Esophagus (tissue), 2 donors: ENCODE results near the gene EIF4E2. TPM values are rescaled to one million over a fixed set of nuclear protein-coding genes. Genes with fewer than 3 reads are reported as not detected.

Experiments
- H3K27ac ChIP-seq, 2 donors: one replicate each; pipeline ENCODE4 v1.5.1; 2013; ENCODE audit warnings: low read depth in 2 of 2, mild to moderate bottlenecking in 2 of 2, inconsistent platforms in 1 of 2, low read length in 1 of 2, moderate library complexity in 1 of 2
- H3K27me3 ChIP-seq, 2 donors: one replicate each; pipeline ENCODE4 v1.6.1; 2013; ENCODE audit warnings: low read length in 2 of 2, control low read depth in 1 of 2, mild to moderate bottlenecking in 1 of 2; ENCODE audit not compliant: insufficient read depth in 2 of 2, control insufficient read depth in 1 of 2
- H3K36me3 ChIP-seq, 2 donors: one replicate each; pipeline ENCODE4 v1.6.1; 2013; ENCODE audit warnings: low read length in 1 of 2; ENCODE audit not compliant: control insufficient read depth in 2 of 2, insufficient read depth in 2 of 2
- H3K4me1 ChIP-seq, 2 donors: one replicate each; pipeline ENCODE4 v1.6.1; 2013; ENCODE audit warnings: low read length in 1 of 2; ENCODE audit not compliant: control insufficient read depth in 2 of 2, insufficient read depth in 2 of 2
- H3K4me3 ChIP-seq, 2 donors: one replicate each; pipeline ENCODE4 v1.5.1; 2013; ENCODE audit warnings: low read length in 2 of 2, mild to moderate bottlenecking in 2 of 2, low read depth in 1 of 2, moderate library complexity in 1 of 2
- H3K9me3 ChIP-seq, 2 donors: one replicate each; pipeline ENCODE4 v1.6.1; 2013; ENCODE audit warnings: mild to moderate bottlenecking in 2 of 2, low read depth in 1 of 2, low read length in 1 of 2, moderate library complexity in 1 of 2; ENCODE audit not compliant: control insufficient read depth in 2 of 2, insufficient read depth in 1 of 2
- WGBS, 2 donors: extraction: QIAGEN DNeasy Blood & Tissue Kit; methylation state at CpG; one replicate each; pipeline ENCODE4 v1.1.7; 2013; 5-methylcytosine and 5-hydroxymethylcytosine counted together
- polyA plus RNA-seq, 2 donors: library from polyadenylated mRNA; stranded (reverse); fragments of 200-250 nt; gene quantifications; one replicate each; pipeline ENCODE4 v1.2.3, GENCODE V29; 2013
- donor health status: healthy with polysubstance abuse.
- donor health status: Bipolar disorder and iron deficiency.

Gene EIF4E2
- polyA plus RNA-seq, 2 donors: 45.9 to 56.7 TPM

DNA sequence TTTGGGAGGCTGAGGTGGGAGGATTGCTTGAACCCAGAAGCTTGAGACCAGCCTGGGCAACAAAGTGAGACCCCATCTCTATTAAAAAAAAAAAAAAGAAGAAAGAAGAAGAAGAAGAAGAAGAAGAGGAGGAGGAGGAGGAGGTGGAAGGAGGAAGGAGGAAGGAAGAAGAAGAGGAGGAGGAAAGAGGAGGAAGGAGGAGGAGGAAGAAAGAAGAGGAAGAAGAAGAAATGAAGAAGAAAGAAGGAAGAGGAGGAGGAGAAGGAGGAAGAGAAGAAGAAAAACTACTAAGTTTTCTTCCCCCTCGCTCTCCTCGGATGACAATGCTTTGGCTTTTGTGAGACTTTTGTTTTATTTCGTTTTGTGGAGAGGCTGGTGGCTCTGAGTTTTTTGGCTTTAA, 52.8 kb downstream of the EIF4E2 start:
- H3K4me3 ChIP-seq: no peak overlapping the region
- 52 to 76% methylated on average over 3 of the region's 3 CpGs for WGBS, 2 donors
- peaks cover 0 to 2% of the 10 kb centered on the region in 2 donors for H3K4me1 ChIP-seq
- H3K27ac ChIP-seq: no peak overlapping the region
- H3K36me3 ChIP-seq: no peaks in the 10 kb centered on the region
- H3K27me3 ChIP-seq: no peaks in the 10 kb centered on the region
- no peaks in the 10 kb centered on the region for H3K9me3 ChIP-seq

DNA sequence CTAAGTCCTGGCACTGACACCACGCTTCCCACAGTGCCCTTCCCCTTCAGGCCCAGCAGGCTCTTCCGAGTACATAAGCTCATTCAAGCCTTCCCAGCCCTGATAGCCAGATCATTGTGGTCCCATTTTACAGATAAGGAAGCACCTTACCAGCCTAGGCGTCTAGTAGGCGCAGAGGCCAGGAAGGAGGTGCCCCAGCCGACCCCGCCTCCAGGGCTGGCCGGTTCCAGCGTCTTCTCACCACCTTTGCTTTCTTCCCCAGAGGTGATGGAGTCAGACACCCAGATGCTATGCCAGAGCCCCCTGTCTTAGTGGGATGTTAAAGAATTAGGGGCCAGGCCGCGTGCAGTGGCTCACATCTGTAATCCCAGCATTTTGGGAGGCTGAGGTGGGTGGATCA, 54.0 kb downstream of the EIF4E2 start:
- Histone ChIP-seq H3K27ac (no peak overlapping the region), H3K27me3 (no peaks in the 10 kb centered on the region)

DNA sequence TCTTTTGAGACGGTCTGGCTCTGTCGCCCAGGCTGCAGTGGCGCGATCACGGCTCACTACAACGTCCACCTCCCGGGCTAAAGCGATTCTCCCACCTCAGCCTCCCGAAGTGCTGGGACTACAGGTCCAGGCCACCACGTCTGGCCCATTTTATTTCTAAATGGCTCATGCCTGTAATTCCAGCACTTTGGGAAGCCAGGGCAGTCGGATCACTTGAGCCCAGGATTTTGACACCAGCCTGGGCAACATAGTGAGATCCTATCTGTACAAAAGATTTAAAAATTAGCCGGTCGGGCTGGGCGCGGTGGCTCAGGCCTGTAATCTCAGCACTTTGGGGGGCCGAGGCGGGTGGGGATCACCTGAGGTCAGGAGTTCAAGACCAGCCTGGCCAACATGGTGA, 56.5 kb downstream of the EIF4E2 start:
- Histone ChIP-seq H3K4me1 (peaks cover 2 to 4% of the 10 kb centered on the region in 2 donors), H3K27me3 (no peaks in the 10 kb centered on the region), H3K36me3 (no peaks in the 10 kb centered on the region), H3K4me3 (no peak overlapping the region), H3K27ac (no peak overlapping the region), H3K9me3 (no peaks in the 10 kb centered on the region)
- WGBS, 2 donors: 90 to 91% methylated on average over 17 of the region's 17 CpGs

More for the DNA sequence above, 54.0 kb downstream of the EIF4E2 start:
- Histone ChIP-seq H3K4me1 (peaks cover 0 to 2% of the 10 kb centered on the region in 2 donors), H3K36me3 (no peaks in the 10 kb centered on the region), H3K4me3 (no peak overlapping the region), H3K9me3 (no peaks in the 10 kb centered on the region)
- WGBS, 2 donors: 93 to 95% methylated on average over 10 of the region's 10 CpGs

- 58 to 73% methylated on average over 8 of the region's 8 CpGs for WGBS, 2 donors
- no peak overlapping the region for H3K27ac ChIP-seq
Measured at GRCh38 chr2:232609607-232610006, 59.1 kb downstream of the EIF4E2 start.

GRCh38 chr2:232610081-232610480, 59.6 kb downstream of the EIF4E2 start:
- 83 to 85% methylated on average over 3 of the region's 3 CpGs for WGBS, 2 donors
- Histone ChIP-seq H3K36me3 (no peaks in the 10 kb centered on the region), H3K27ac (no peak overlapping the region), H3K4me3 (no peak overlapping the region), H3K9me3 (no peaks in the 10 kb centered on the region), H3K27me3 (no peaks in the 10 kb centered on the region), H3K4me1 (peaks cover 2 to 4% of the 10 kb centered on the region in 2 donors)

More at GRCh38 chr2:232609607-232610006, 59.1 kb downstream of the EIF4E2 start:
- Histone ChIP-seq H3K4me1 (peaks cover 2 to 4% of the 10 kb centered on the region in 2 donors), H3K27me3 (no peaks in the 10 kb centered on the region), H3K36me3 (no peaks in the 10 kb centered on the region), H3K9me3 (no peaks in the 10 kb centered on the region), H3K4me3 (no peak overlapping the region)

DNA sequence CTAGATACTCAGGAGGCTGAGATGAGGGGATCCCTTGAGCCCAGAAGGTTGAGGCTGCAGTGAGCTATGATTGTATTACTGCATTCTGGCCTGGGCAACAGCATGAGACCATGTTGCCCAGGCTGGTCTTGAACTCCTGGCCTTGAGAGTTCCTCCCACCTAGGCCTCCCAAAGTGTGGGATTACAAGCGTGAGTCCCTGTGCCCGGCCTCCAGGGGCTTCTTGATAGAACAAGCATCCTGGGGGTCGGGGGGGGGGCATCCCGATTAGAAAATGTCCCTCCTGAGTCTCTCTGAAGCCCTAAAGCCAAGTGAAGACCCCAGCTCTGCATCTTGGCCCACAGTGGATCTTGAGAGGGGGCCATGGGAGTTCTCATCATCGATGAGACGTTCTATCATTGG, 60.6 kb downstream of the EIF4E2 start:
- no peaks in the 10 kb centered on the region for H3K36me3 ChIP-seq
- H3K27me3 ChIP-seq: no peaks in the 10 kb centered on the region
- H3K4me1 ChIP-seq: peaks cover 2 to 4% of the 10 kb centered on the region in 2 donors
- 82 to 83% methylated on average over 6 of the region's 6 CpGs for WGBS, 2 donors
- no peak overlapping the region for H3K4me3 ChIP-seq
- no peaks in the 10 kb centered on the region for H3K9me3 ChIP-seq
- H3K27ac ChIP-seq: no peak overlapping the region

DNA sequence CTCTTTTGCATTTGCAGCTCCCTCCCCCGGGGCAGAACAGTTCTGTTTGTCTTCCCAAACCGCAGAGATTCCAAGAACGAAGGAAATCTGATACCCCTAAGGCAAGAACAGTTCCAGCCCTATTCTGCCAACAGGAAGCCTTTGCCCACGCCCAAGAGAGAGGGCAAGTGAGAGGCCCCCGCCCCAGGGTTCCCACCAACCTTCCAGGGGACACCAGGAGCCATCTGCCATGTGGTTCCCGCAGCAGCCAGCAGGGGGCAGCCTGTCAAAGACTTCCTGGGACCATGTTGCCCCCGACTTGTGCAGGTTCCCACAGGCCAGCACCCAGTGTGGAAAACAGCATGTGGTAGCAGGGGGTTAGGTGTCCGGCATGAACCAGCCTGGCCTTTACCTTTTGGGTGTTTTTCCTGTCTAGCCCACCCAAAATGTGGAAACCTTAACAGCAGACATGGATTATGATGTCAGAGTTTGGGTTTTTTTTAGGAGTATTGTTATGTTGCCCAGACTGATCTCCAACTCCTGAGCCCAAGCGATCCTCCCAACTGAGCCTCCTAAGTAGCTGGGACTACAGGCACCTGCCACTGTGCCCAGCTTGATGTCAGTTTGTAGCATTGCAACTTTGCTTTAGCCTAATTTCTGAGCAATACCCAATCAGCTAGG, 61.2 kb downstream of the EIF4E2 start:
- Histone ChIP-seq H3K4me3 (no peak overlapping the region), H3K36me3 (no peaks in the 10 kb centered on the region), H3K4me1 (peaks cover 0 to 4% of the 10 kb centered on the region in 2 donors), H3K27me3 (no peaks in the 10 kb centered on the region), H3K9me3 (no peaks in the 10 kb centered on the region), H3K27ac (no peak overlapping the region)
- 37 to 39% methylated on average over 9 of the region's 9 CpGs for WGBS, 2 donors

DNA sequence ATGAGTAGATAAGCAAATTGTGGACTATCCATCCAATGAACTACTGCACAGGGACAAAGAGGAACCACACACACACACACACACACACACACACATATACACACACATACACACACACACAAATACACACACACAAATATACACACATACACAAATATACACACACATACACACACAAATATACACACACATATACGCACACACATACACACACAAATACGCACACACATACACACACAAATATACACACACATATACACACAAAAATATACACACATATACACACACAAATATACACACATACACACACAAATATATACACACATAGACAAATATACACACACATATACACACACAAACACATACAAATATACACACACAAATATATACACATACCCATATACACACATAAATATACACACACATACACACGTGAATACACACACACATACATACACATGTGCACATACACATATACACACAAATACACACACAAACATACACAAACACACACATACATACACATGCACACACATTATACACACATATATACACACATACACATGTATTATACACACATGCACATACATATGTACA, 63.1 kb downstream of the EIF4E2 start:
- Histone ChIP-seq H3K27me3 (no peaks in the 10 kb centered on the region), H3K9me3 (no peaks in the 10 kb centered on the region), H3K4me3 (no peak overlapping the region), H3K36me3 (no peaks in the 10 kb centered on the region), H3K4me1 (peaks cover 0 to 4% of the 10 kb centered on the region in 2 donors), H3K27ac (no peak overlapping the region)
- 58 to 86% methylated on average over 3 of the region's 3 CpGs for WGBS, 2 donors

DNA sequence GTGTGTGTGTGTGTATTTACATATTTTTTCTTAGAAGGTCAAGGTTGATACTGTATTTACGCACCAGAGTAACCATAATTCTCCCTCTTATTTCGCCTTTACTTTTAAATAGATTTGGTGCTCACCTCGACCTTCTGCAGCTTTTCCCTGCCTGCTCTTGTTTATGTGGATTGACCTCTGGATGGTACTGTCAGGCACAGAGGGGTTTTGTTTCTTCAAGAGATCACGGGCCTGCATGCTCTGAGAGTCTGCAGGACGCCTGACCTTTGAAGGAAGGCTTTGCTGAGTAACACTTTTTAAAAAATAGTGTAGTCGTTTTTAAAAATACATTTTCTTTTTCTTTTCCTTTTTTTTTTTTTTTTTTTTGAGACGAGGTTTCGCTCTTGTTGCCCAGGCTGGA, 64.8 kb downstream of the EIF4E2 start:
- Histone ChIP-seq H3K9me3 (no peaks in the 10 kb centered on the region), H3K4me3 (no peak overlapping the region), H3K27ac (no peak overlapping the region), H3K36me3 (no peaks in the 10 kb centered on the region), H3K4me1 (peaks cover 0 to 4% of the 10 kb centered on the region in 2 donors), H3K27me3 (no peaks in the 10 kb centered on the region)
- 72% methylated on average over 8 of the region's 8 CpGs for WGBS, 2 donors
